GM19455 (cell line): Measurements from ENCODE around the gene DDRGK1.
"Not testable (repeated sequence)": the region's sequence is repeated elsewhere in the genome, so short reads cannot be mapped to it uniquely, and the experiment has no call there.

Experiments
- ATAC-seq: cut with Tn5 transposase; IDR thresholded peaks from one replicate; pipeline ENCODE4 v1.9.1; 2021; ENCODE audit not compliant: unreplicated experiment

Gene DDRGK1

DNA sequence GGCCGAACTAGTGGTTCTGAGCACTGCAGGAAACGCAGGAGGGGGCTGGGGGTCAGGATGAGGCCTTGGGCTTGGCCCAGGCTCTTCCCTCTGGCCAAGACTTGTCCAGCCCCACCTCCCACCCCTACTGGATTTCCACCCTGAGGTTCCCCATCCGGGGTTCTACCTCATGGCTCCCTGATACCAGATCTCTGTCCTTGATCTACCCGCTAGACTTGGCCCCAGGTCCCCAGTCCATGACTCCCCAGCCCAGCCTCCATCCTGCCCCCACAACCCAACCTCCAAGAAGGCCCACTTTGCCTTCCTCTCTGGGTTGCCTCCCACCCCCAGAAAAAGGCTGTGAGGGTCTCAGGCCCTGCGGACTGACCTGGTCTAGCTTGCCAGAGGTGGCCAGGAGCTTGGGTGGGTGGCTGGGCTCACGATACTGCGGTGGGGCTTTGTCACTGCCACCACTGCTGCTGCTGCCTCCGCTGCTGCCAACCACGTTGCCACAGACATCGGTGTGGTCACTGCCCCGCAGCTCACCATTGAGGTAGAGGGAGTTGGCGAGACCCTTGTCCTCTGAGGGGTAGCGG lies 38.1 kb downstream of the DDRGK1 start:
- ATAC-seq, result no peak

DNA sequence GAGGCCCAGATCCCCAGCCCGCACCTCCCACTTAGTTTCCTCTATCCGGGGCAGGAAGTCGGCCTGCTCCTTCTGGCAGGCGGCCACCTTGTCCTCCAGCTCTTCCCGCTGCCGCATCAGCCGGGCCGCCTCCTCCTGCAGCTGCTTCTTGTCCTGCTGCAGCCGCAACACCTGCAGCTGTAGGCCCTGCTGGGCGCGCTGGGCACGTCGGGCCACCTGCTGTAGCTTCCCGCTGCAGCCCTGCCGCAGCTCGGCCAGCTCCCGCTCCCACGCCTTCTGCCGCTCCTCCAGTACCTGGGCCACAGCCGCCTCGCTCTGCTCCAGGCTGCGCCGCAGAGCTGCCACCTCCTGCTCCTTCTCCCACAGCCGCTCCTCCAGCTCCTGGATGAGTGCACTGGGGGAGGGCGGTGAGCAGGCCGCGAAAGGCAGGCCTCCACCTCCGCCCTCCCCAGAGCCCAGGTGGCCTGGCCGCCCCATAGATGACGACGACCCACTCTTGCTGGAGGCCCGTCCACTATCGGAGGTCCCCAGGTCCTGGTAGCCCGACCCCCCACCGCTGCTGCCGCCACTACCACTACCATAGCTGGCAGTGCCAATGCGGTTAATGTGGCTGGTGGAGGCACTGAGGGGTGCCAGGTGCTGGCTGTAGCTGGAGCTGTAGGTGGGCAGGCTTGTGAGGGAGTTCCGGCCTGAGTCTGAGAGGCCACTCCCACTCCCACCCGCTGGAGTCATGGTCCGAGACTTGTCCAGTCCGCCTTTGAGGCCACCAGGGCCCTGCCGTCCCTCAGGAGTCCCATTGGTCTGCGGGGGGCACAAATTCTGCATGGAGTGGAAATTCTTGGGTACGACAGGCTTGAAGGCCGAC lies 38.8 kb downstream of the DDRGK1 start:
- ATAC-seq, result no peak

- no peak for ATAC-seq
These were observed 39.6 kb downstream of the DDRGK1 start for GRCh38 chr20:3164763-3165410.

DNA sequence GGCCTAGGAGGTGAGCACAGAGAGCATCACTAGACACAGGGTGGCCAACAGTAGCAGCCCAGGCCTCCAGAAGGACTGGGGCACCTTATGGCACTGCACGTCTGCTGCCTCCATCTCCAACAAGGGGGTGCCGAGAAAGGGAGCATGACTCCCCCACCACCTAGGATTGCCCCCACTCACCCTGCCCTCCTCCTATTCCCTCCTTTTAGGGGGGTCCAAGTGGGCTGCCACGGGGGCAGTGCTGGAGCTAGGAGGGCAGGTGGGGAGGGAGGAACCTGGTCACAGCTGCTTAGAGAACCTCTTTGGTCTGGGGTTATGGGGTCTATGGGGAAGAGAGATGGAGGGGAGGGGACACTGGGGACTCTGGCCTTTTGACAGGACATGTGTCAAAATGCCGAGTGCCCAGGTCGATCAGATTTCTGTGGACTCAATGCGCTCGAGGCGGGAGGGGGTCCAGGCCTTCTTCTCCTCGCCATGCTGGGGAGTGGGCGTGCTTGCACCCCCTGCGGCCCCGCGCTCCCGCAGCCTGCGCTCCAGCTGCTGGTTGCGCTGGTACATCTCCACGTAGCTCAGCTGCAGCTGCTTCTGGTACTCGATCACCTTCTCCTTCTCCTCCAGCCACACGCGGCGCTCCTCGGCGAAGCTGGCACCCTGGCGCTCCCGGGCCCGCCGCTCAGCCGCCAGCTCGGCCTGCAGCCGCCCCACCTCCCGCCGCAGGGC lies 40.3 kb downstream of the DDRGK1 start:
- ATAC-seq, result no peak

- ATAC-seq, result no peak
These were observed 41.1 kb downstream of the DDRGK1 start for GRCh38 chr20:3163099-3164042.

DNA sequence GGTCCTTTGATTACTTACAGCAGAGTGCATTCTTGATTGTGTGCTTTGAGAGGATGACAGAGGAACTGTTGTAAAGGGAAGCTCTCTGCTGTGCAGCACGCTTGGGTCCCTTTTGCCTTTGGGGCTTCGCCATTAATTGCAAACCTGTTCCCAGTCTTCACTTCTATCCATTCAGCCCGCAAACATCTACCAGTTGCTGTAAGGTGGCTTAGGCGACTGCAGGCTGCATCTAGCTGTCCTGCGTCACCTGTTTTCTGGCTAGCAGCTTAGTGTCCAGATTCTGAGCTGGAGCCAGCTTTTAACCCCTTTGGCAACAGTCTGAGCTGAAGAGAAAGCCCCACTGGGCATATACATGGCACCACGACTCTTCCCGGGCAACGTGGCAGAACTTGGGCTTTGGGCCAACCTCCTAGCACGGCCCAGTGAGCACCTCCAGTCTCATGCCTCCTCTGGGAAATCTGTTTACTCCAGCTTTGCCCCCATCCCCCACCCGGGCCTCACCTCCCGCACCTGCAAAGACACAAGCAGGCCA lies 42.3 kb downstream of the DDRGK1 start:
- ATAC-seq, result no peak

- ATAC-seq, result no peak
These were observed 43.0 kb downstream of the DDRGK1 start for GRCh38 chr20:3161316-3162079.

- no peak for ATAC-seq
These were observed 44.1 kb downstream of the DDRGK1 start for GRCh38 chr20:3160418-3160817.

DNA sequence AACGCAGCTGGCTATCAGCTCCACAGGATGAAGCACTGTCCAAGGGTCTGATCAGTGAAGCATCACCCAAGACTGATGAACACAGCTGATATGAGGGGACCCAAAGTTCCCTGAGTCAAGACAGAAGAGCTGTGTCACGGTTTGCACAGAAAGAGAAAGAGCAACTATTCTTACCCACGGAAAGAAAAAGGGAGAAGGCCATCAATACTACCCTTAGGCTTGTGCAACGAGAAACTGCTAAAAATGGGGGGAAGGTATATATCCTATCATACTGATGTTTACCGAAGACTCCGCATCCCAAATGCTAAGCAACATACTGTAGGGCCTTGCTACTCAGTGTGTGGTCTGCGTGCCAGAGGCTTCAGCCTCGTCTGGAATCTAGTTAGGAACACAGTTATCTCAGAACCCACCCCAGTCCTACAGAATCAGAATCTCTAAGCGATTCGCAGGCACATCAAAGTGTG lies 45.5 kb downstream of the DDRGK1 start:
- ATAC-seq, result no peak

- peak; percentile 2 for ATAC-seq
These were observed 46.7 kb downstream of the DDRGK1 start for GRCh38 chr20:3157817-3158216.

- peak; percentile 67 for ATAC-seq
These were observed 47.5 kb downstream of the DDRGK1 start for GRCh38 chr20:3156811-3157619.

DNA sequence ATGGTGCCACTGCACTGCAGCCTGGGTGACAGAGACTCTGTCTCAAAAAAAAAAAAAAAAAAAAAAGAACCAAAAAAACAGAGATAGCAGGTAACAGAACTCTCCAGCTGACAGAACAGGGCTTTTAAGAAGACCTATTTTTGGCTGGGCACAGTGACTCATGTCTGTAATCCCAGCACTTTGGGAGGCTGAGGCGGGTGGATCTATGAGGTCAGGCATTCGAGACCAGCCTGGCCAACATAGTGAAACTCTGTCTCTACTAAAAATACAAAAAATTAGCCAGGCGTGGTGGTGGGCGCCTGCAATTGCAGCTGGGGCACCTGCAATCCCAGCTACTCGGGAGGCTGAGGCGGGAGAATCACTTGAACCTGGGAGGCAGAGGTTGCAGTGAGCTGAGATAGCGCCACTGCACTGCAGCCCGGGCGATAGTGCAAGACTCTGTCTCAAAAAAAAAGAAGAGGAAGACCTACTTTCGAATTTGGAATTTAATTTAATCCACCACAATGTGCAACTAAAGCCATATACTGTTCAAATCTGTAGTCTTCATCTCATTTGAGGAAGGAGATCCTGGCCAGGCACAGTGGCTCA lies 52.3 kb downstream of the DDRGK1 start:
- not testable (repeated sequence) for ATAC-seq

GRCh38 chr20:3150908-3151307 lies 53.6 kb downstream of the DDRGK1 start:
- ATAC-seq, result no peak

DNA sequence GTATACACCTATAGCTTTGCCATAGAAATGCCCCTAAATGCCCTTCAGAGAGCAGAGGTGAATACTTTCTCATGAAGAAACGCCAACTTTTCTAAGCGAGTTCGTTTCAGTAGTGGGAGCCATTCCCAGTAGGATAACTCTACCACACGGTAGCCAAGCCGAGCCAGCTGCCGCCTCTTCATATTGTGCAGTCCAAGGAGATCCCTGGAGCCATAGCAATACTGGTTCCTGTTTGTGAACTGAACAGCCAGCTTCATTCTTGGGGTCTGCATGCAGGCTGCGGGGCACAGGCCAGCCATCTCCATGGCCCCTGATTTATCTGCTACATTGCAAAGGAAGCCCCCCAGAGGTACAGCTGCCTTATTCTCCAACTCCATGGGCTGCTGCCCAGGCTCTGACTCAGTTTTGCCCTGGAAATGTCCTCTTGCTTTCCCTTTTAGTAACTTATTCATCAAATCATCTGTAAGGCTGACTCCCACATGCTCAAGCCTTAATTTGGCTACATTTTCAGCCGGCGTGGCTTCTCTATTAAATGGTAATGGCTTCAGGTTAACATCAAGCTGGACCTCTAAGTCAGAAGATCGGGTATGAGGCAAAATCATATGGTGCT lies 57.6 kb downstream of the DDRGK1 start:
- no peak for ATAC-seq

GRCh38 chr20:3141757-3142156 lies 62.7 kb downstream of the DDRGK1 start:
- ATAC-seq, result no peak
